Mucosa of descending colon (tissue), 3 donors: ENCODE data around the gene FITM2. TPM values are rescaled to one million over a fixed set of nuclear protein-coding genes. Genes with fewer than 3 reads are reported as not detected.
A peak's percentile ranks its signal among the peaks of the same experiment; 100 is the strongest.
"Not testable (repeated sequence)": the region's sequence is repeated elsewhere in the genome, so short reads cannot be mapped to it uniquely, and the experiment has no call there.

ENCODE experiments used
- ATAC-seq: fragments of 200-7000 bp; cut with Tn5 transposase; one replicate; pipeline ENCODE4 v1.9.1; 2020; ENCODE audit warnings: mild to moderate bottlenecking, moderate library complexity
- DNase-seq, 3 donors: peaks; one replicate each; pipeline ENCODE4 v3.0.0-alpha.2; 2020
- H3K36me3 ChIP-seq: fragments of 200-600 bp; one replicate; pipeline ENCODE4 v1.8.0; 2021; ENCODE audit warnings: low read depth, mild to moderate bottlenecking
- H3K4me1 ChIP-seq: fragments of 200-600 bp; one replicate; pipeline ENCODE4 v1.8.0; 2021; ENCODE audit warnings: low read depth, mild to moderate bottlenecking
- H3K4me3 ChIP-seq: fragments of 200-600 bp; one replicate; pipeline ENCODE4 v1.8.0; 2021; ENCODE audit warnings: mild to moderate bottlenecking
- H3K9me3 ChIP-seq: fragments of 200-600 bp; one replicate; pipeline ENCODE4 v1.8.0; 2021; ENCODE audit warnings: mild to moderate bottlenecking
- CTCF ChIP-seq: fragments of 200-600 bp; IDR thresholded peaks from one replicate; pipeline ENCODE4 v1.8.0; 2022; ENCODE audit warnings: antibody characterized with exemption, mild to moderate bottlenecking
- intact Hi-C, 2 donors: fragments of 100-400 bp; cut with DNase I in 1 of 2; cut with micrococcal nuclease in 1 of 2; formaldehyde crosslinking; loops; one replicate each; pipeline versions ENCODE4 v1.11.0 to v1.11.1; 2022; cut with DNase I, micrococcal nuclease
- total RNA-seq, 3 donors: library from RNA; stranded (reverse); fragmentation: NEBNext Ultra II Directional in 2 of 3; extraction: Animal tissue kit (Norgen Biotek cat#: 25700) in 2 of 3; gene quantifications; one replicate each; pipeline versions ENCODE4 v1.2.1 to v1.2.4, GENCODE V29; 2021 to 2023
- donor health status: DM: no; HTN: no; CAD: no; lungs with moderate emphysema.
- donor health status: DM: no; HTN: no; CAD: no.
- donor health status: DM: no; HTN: yes; CAD: no.

Gene FITM2
- total RNA-seq, 3 donors from 2014 or later = 10.9 to 12.6 (median 10.9) TPM

- Histone ChIP-seq H3K9me3 (no peaks in the 10 kb centered on the region), H3K36me3 (no peaks in the 10 kb centered on the region), H3K4me1 (peaks cover 4% of the 10 kb centered on the region), H3K4me3 (no peak overlapping the region)
- intact Hi-C loops = no loop called here
- no peak for ATAC-seq
- no peak for TF ChIP-seq CTCF
- DNase-seq = no peak
These were observed 9.7 kb downstream of the FITM2 start for GRCh38 chr20:44301285-44301684.

GRCh38 chr20:44299011-44299535 is 11.9 kb downstream of the FITM2 start:
- intact Hi-C loops, H3K4me3 ChIP-seq, ATAC-seq, H3K9me3 ChIP-seq, H3K4me1 ChIP-seq, DNase-seq, H3K36me3 ChIP-seq: not testable (repeated sequence)

GRCh38 chr20:44297721-44298120 is 13.3 kb downstream of the FITM2 start:
- DNase-seq = no peak
- no peak overlapping the region for H3K4me3 ChIP-seq
- H3K36me3 ChIP-seq = no peaks in the 10 kb centered on the region
- no peaks in the 10 kb centered on the region for H3K4me1 ChIP-seq
- intact Hi-C loops = no loop called here
- ATAC-seq = no peak
- no peaks in the 10 kb centered on the region for H3K9me3 ChIP-seq
- no peak for TF ChIP-seq CTCF

- Histone ChIP-seq H3K4me1 (no peaks in the 10 kb centered on the region), H3K4me3 (no peak overlapping the region), H3K36me3 (no peaks in the 10 kb centered on the region), H3K9me3 (no peaks in the 10 kb centered on the region)
- DNase-seq = peak in 2 of 3 donors; percentile 40 to 44
- peak; percentile 79 for ATAC-seq
- no peak for TF ChIP-seq CTCF
- intact Hi-C loops = no loop called here
These were observed 15.0 kb downstream of the FITM2 start for GRCh38 chr20:44296011-44296410.

- Histone ChIP-seq H3K4me3 (no peak overlapping the region), H3K9me3 (no peaks in the 10 kb centered on the region), H3K4me1 (no peaks in the 10 kb centered on the region), H3K36me3 (no peaks in the 10 kb centered on the region)
- intact Hi-C loops = no loop called here
- DNase-seq (no peak), ATAC-seq (no peak)
- TF ChIP-seq CTCF = no peak
These were observed 19.2 kb downstream of the FITM2 start for GRCh38 chr20:44291754-44292153.

- ATAC-seq (peak; percentile 92), DNase-seq (peak in 1 of 3 donors; percentile 28)
- no peak overlapping the region for H3K4me3 ChIP-seq
- no peak for TF ChIP-seq CTCF
- no peaks in the 10 kb centered on the region for H3K36me3 ChIP-seq
- H3K4me1 ChIP-seq = no peaks in the 10 kb centered on the region
- intact Hi-C loops = no loop called here
- no peaks in the 10 kb centered on the region for H3K9me3 ChIP-seq
These were observed 22.8 kb downstream of the FITM2 start for GRCh38 chr20:44288252-44288651.
